ENCODE results near the gene MED12L. TPM values are rescaled to one million over a fixed set of nuclear protein-coding genes. Genes with fewer than 3 reads are reported as not detected.

Gene MED12L
- total and polyA plus RNA-seq, 12 donors: 0.03 to 4.5 (median 0.71) TPM

DNA sequence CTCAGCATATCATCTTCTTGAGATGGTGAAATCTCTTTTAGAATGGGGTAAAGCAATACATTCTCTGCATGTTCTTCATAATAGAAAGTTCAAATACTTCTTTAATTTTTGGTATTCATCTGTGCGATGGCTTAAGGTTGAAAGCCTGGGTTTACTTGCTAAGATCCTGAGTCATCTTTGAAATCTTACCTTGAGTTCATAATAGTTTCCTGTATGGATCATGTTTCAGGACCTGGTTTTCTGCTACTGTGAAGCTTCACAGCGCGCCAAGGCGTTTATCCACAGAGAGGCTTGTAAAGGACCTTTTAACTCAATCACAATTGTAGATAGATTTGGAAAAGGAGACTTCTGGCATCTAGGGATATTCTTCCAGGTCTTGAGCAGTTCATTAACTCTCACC is 39.0 kb downstream of the MED12L start:
- WGBS, 2 donors: 84 to 93% methylated on average over 4 of the region's 4 CpGs
- no peaks in the 10 kb centered on the region for H3K9me3 ChIP-seq
- intact Hi-C loops (cut with DNase I): no loop called here
- H3K27ac ChIP-seq: no peak overlapping the region
- TF ChIP-seq, protein P1, sequence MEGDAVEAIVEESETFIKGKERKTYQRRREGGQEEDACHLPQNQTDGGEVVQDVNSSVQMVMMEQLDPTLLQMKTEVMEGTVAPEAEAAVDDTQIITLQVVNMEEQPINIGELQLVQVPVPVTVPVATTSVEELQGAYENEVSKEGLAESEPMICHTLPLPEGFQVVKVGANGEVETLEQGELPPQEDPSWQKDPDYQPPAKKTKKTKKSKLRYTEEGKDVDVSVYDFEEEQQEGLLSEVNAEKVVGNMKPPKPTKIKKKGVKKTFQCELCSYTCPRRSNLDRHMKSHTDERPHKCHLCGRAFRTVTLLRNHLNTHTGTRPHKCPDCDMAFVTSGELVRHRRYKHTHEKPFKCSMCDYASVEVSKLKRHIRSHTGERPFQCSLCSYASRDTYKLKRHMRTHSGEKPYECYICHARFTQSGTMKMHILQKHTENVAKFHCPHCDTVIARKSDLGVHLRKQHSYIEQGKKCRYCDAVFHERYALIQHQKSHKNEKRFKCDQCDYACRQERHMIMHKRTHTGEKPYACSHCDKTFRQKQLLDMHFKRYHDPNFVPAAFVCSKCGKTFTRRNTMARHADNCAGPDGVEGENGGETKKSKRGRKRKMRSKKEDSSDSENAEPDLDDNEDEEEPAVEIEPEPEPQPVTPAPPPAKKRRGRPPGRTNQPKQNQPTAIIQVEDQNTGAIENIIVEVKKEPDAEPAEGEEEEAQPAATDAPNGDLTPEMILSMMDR (IDR thresholded peaks at IDR 0.05): no peak
- no peaks in the 10 kb centered on the region for H3K4me1 ChIP-seq
- no peak overlapping the region for H3K4me3 ChIP-seq
- H3K36me3 ChIP-seq: no peaks in the 10 kb centered on the region
- DNase-seq: no peak
- ATAC-seq: no peak
- H3K27me3 ChIP-seq: no peaks in the 10 kb centered on the region

DNA sequence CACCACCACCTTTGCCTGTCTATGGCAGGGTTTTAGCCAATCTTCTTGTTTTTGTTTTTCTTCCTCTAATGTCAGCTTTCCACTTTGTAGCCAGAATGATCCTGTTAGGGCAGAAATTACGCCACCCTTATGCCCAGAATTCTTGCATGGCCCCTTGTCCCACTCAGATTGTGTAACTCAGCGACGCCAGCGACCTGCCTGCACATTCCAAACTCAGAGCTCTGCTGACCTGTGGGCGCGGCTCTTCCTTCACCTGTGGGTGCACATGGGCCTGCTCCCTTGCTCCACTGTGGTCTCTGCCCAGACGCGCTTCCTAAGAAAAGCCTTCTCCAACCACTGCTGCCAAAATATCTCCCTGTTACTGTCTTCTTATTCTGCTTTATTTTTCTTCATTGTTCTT is 45.0 kb downstream of the MED12L start:
- no peak for ATAC-seq
- H3K36me3 ChIP-seq: no peaks in the 10 kb centered on the region
- H3K27ac ChIP-seq: no peak overlapping the region
- H3K27me3 ChIP-seq: no peaks in the 10 kb centered on the region
- TF ChIP-seq, protein P1 (IDR thresholded peaks at IDR 0.05): no peak
- intact Hi-C loops (cut with DNase I): no loop called here
- DNase-seq: no peak
- no peaks in the 10 kb centered on the region for H3K4me1 ChIP-seq
- H3K9me3 ChIP-seq: no peaks in the 10 kb centered on the region
- WGBS, 2 donors: 96 to 97% methylated on average over 8 of the region's 8 CpGs
- H3K4me3 ChIP-seq: no peak overlapping the region

DNA sequence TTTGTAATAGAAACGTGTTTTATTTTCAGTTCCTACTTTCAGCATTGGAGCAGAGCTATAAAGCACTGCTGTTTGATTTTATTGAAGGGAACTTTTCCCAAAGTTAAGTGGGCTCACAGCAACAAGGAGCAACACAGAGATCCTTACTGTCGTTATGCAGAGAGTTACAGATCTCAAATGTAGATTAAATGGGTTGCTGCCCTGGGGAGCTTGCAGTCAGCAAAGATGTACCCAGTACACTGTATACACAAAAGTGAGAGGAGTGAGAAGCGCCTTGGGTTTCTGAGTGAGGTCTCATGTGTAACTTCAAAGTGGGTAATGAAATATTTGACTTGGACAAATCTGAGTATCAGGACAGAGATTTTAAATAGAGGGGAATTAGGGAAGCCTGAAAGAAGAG is 47.7 kb downstream of the MED12L start:
- intact Hi-C loops (cut with DNase I): no loop called here
- DNase-seq: no peak
- no peaks in the 10 kb centered on the region for H3K36me3 ChIP-seq
- no peak overlapping the region for H3K27ac ChIP-seq
- H3K4me1 ChIP-seq: no peaks in the 10 kb centered on the region
- no peak overlapping the region for H3K4me3 ChIP-seq
- peaks cover 0 to 7% (median 0%) of the 10 kb centered on the region in 11 donors for H3K9me3 ChIP-seq
- H3K27me3 ChIP-seq: no peaks in the 10 kb centered on the region
- 65 to 71% methylated on average over 3 of the region's 3 CpGs for WGBS, 2 donors
- TF ChIP-seq, protein P1 (IDR thresholded peaks at IDR 0.05): no peak
- ATAC-seq: no peak

DNA sequence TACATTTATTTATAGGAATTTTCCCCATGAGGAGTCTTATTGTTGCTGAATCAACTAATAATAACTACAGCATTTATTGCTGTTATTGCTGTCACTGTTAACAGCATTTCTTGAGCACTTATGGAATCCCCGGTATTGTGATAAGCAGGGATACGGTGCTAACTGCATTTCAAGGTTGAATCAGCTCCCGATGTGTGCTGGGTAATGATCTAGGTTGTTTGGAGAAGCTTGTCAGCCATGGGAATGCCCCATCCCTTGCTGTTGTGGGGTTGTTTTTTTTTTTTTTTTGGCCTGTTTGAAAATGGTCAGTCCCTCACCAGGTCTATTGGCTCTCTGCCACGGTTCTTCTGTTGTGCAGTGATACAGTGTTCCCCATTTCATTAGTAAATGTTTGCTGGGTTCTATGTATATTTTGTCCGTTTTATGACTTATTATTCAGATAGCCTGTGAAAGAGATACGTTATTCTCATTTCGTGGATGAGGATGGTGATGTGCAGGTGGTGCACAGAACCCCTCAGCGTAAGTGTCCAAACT is 48.5 kb downstream of the MED12L start:
- Histone ChIP-seq H3K9me3 (peaks cover 0 to 7% (median 0%) of the 10 kb centered on the region in 11 donors), H3K27me3 (no peaks in the 10 kb centered on the region), H3K4me3 (no peak overlapping the region), H3K4me1 (no peaks in the 10 kb centered on the region), H3K27ac (no peak overlapping the region), H3K36me3 (no peaks in the 10 kb centered on the region)
- DNase-seq (no peak), ATAC-seq (no peak)
- TF ChIP-seq, protein P1 (IDR thresholded peaks at IDR 0.05): no peak
- intact Hi-C loops (cut with DNase I): no loop called here
- WGBS, 2 donors: 64 to 65% methylated on average over 8 of the region's 8 CpGs

Measured in heart right ventricle (tissue), 16 donors.